ENCODE measurements around the gene NOTUM.
"Not testable (repeated sequence)": the region's sequence is repeated elsewhere in the genome, so short reads cannot be mapped to it uniquely, and the experiment has no call there.

DNA sequence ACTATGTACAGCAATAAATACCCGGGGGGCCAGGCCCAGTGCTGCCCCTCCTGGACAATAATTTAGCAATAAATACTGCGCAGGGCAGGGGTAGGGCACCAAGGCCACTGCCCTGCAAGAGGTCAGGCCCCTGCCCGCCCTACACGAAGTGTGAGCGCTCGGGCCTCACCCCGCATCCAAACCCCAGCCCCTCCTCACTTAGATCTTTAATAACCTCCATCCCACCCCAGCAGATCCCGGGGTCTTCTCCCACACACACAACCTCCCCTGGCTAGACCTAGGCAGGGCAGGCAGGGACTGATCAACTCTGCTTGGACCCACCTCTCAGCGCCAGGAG lies 42.7 kb downstream of the NOTUM start:
- TF ChIP-seq, protein P1, sequence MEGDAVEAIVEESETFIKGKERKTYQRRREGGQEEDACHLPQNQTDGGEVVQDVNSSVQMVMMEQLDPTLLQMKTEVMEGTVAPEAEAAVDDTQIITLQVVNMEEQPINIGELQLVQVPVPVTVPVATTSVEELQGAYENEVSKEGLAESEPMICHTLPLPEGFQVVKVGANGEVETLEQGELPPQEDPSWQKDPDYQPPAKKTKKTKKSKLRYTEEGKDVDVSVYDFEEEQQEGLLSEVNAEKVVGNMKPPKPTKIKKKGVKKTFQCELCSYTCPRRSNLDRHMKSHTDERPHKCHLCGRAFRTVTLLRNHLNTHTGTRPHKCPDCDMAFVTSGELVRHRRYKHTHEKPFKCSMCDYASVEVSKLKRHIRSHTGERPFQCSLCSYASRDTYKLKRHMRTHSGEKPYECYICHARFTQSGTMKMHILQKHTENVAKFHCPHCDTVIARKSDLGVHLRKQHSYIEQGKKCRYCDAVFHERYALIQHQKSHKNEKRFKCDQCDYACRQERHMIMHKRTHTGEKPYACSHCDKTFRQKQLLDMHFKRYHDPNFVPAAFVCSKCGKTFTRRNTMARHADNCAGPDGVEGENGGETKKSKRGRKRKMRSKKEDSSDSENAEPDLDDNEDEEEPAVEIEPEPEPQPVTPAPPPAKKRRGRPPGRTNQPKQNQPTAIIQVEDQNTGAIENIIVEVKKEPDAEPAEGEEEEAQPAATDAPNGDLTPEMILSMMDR (IDR thresholded peaks at IDR 0.05), result not testable (repeated sequence)
- not testable (repeated sequence) for TF ChIP-seq POLR2A (IDR thresholded peaks at IDR 0.05)
